ENCODE results near the gene KDM4C.
"Not testable (repeated sequence)": the region's sequence is repeated elsewhere in the genome, so short reads cannot be mapped to it uniquely, and the experiment has no call there.

KDM4C gene

GRCh38 chr9:6986141-6986815 is 228.5 kb downstream of the KDM4C start:
- no peak for DNase-seq

- DNase-seq, result no peak
These were observed 229.6 kb downstream of the KDM4C start for GRCh38 chr9:6987381-6987780.

GRCh38 chr9:6991418-6991817 is 233.6 kb downstream of the KDM4C start:
- DNase-seq, result no peak

- no peak for DNase-seq
These were observed 238.5 kb downstream of the KDM4C start for GRCh38 chr9:6996061-6996854.

- no peak for DNase-seq
These were observed 239.6 kb downstream of the KDM4C start for GRCh38 chr9:6997330-6997729.

- DNase-seq, result no peak
These were observed 242.0 kb downstream of the KDM4C start for GRCh38 chr9:6999794-7000193.

- DNase-seq, result no peak
These were observed 243.8 kb downstream of the KDM4C start for GRCh38 chr9:7001571-7001970.

GRCh38 chr9:7003861-7004260 is 246.1 kb downstream of the KDM4C start:
- no peak for DNase-seq

- DNase-seq, result no peak
These were observed 248.6 kb downstream of the KDM4C start for GRCh38 chr9:7006417-7006816.

GRCh38 chr9:7008411-7008810 is 250.6 kb downstream of the KDM4C start:
- DNase-seq, result no peak

GRCh38 chr9:7009065-7009464 is 251.3 kb downstream of the KDM4C start:
- DNase-seq, result no peak

GRCh38 chr9:7011395-7012067 is 253.8 kb downstream of the KDM4C start:
- no peak for DNase-seq

- no peak for DNase-seq
These were observed 270.2 kb downstream of the KDM4C start for GRCh38 chr9:7027996-7028395.

GRCh38 chr9:7028591-7028990 is 270.8 kb downstream of the KDM4C start:
- no peak for DNase-seq

GRCh38 chr9:7030943-7031342 is 273.2 kb downstream of the KDM4C start:
- DNase-seq, result not testable (repeated sequence)

GRCh38 chr9:7033076-7034045 is 275.6 kb downstream of the KDM4C start:
- DNase-seq, result no peak

- DNase-seq, result no peak
These were observed 279.4 kb downstream of the KDM4C start for GRCh38 chr9:7037176-7037575.

GRCh38 chr9:7042124-7042523 is 284.4 kb downstream of the KDM4C start:
- no peak for DNase-seq

GRCh38 chr9:7045361-7045760 is 287.6 kb downstream of the KDM4C start:
- no peak for DNase-seq

- DNase-seq, result no peak
These were observed 293.9 kb downstream of the KDM4C start for GRCh38 chr9:7051711-7052110.

- DNase-seq, result no peak
These were observed 296.1 kb downstream of the KDM4C start for GRCh38 chr9:7053903-7054302.

GRCh38 chr9:7055171-7055903 is 297.6 kb downstream of the KDM4C start:
- no peak for DNase-seq
